Stimulated activated CD4-positive, alpha-beta T cell treated with anti-CD3 and anti-CD28 coated beads, Interleukin-1b, Interleukin-23, amount 100 ng/mL, for 1 hour (primary cell): ENCODE measurements around the gene SEMA3E.
"Not testable (repeated sequence)": the region's sequence is repeated elsewhere in the genome, so short reads cannot be mapped to it uniquely, and the experiment has no call there.

Experiments used
- DNase-seq, 2 donors: peaks; one replicate each; pipeline ENCODE4 v3.0.0-alpha.2; 2020; ENCODE audit warnings: low read depth in 2 of 2

SEMA3E gene

DNA sequence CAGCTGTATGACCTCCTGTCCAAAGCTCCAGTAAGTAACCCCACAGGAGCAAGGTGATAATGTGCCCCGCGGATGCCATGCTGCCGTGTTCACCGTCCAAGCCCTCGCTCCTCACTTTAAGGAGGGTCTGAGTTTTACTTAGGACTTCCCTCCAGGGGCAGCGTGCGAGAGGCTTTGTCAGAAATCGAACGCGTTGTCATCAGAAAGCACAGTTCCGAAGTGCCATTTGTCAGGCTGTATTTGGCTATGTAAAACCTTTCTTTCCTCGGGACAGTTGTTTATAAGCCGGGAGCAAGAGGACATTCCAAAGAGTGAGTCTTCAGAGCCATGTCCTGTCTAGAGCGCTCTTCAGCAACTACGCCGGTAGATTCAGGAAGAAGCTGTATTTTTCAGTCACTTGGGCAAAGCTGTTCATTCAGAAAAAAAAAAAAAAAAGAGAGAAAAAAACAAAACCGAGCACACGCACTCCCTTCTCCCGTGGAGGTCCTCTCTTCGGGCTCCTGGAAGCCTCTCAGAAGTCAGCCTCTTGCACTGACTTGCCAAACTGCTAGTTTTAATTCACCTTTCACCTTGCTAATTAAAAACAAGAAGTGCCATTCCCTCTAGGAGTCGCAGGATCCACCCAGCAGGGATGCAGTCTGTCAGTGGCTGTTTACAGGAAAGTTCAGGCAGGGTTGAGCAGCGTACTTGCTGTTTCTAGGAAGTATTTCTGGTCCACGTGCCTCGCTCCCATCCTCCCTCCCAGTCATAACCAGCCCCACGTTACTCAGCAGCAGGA is at the start of gene SEMA3E:
SEMA3E (minus strand) TSS at position 676 of the 778 bp plus-strand sequence.
- no peak for DNase-seq

DNA sequence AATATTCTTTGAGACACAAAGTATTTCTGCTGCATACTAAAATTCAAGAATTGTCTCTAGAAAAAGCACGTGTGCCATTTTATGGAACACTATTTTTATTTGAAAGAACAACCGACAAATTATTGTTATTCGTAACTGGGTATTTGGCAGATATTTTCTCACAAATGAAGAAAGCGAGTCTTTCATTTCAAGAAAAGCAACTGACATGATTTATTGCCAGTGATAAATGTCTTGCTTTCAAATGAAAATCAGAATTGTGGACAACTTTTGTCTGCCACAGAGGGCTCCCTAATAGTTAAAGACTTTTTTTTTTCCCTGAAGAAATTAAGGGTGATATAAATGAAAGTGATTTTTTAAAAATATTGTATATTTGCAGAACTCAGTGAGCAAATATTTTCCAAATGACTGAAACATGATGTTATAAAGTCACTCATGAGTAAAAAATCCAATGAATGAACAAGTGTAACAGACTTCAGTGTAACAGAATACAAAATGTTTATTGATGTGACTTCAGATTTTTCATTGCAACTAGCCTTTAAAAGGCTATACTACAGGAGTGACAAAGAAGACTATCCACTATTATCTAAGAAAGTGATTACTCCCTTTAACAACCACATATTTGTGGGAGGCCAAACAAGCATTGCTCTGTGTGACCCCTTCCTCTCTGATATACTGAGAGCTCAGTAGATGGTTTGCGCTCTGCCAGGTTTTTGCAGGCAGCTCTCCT is 49.0 kb upstream of the SEMA3E start:
- DNase-seq: no peak

- DNase-seq: no peak
Measured at GRCh38 chr7:83696101-83696500, 47.2 kb upstream of the SEMA3E start.

- no peak for DNase-seq
Measured at GRCh38 chr7:83695128-83695960, 46.4 kb upstream of the SEMA3E start.

GRCh38 chr7:83693256-83693655 is 44.3 kb upstream of the SEMA3E start:
- DNase-seq: no peak

DNA sequence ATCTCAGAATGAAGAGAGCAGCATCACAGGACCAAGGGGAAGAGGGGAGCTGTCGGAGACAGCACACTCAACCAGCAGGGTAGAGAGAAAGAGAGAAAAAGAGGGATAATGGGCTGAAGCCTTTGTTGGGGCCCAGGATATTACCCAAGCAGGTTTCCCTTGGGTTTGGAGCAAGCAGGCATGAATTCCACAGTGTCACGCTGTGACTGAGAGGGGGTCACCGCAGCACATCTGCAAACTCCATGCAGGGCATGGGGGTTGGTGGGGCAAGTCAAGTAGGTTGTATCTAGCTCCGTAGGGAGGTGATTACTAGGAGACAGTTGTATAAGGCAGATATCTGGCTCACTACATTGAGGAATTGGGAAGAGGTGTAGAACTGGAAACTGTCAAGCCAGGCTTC is 42.2 kb upstream of the SEMA3E start:
- no peak for DNase-seq

GRCh38 chr7:83689855-83690254 is 40.9 kb upstream of the SEMA3E start:
- DNase-seq: no peak

GRCh38 chr7:83686416-83686815 is 37.5 kb upstream of the SEMA3E start:
- no peak for DNase-seq

- DNase-seq: no peak
Measured at GRCh38 chr7:83684928-83685327, 36.0 kb upstream of the SEMA3E start.

GRCh38 chr7:83681200-83681778 is 32.4 kb upstream of the SEMA3E start:
- no peak for DNase-seq

DNA sequence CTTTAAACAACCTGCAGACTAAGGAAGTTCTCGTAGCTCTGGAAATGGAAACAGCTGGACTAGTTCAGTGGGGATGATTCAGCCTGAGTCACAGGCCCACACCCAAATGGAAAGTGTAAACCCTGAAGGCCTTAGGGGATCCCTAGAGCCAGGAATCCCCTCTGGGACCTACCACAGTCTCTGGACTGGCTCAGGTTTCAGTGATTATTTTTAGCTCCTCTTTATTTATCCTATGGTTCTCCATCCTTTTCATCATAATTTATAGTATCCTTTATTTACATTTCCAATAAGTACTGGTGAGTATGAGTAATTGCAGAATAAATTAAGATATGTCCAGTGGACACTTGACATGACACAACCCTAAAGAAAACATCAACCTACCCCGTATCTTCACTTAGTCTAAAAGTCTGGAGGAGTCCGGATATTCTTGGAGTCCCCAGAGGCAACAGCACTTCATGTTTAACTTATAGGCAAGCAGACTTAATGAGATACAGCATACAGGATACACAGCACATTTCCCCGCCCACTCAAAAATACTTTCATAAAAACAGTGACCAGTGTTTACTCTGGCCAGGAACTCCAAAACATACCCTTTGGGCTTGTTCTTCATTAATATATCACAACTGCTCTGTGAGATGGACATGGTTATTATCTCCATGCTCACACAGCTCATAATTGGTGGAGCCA is 28.4 kb upstream of the SEMA3E start:
- no peak for DNase-seq

DNA sequence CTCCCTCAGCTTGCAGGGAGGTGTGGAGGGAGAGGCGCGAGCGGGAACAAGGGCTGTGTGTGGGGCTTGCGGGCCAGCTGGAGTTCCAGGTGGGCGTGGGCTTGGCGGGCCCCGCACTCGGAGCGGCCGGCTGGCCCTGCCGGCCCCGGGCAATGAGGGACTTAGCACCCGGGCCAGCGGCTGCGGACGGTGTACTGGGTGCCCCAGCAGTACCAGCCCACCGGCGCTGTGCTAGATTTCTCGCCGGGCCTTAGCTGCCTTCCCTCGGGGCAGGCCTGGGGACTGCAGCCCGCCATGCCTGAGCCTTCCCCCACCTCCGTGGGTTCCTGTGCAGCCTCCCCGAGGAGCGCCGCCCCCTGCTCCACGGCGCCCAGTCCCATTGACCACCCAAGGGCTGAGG is 24.4 kb upstream of the SEMA3E start:
- DNase-seq: not testable (repeated sequence)

- DNase-seq: no peak
Measured at GRCh38 chr7:83672157-83672556, 23.2 kb upstream of the SEMA3E start.

- DNase-seq: no peak
Measured at GRCh38 chr7:83663131-83663530, 14.2 kb upstream of the SEMA3E start.

DNA sequence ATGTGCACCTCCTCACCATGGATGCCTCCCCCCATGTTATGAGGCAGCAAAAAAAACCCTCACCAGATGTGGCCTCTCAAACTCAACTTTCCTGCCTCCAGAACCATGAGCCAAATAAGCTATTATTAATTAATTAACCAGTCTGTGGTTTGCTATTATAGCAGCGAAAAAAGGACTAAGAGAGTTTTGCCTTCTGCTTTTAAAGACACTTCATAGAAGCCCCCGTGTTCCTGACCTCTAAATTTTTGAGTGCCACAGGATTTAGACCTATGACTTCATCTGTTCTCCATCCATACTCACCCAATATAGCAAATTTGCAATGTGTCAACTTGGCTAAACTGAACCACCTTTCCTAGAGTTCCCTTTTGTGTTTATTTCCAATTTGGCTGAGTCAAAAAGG is 9.2 kb upstream of the SEMA3E start:
- DNase-seq: no peak

- DNase-seq: no peak
Measured at GRCh38 chr7:83655951-83656556, 7.1 kb upstream of the SEMA3E start.

- no peak for DNase-seq
Measured at GRCh38 chr7:83652481-83652880, 3.5 kb upstream of the SEMA3E start.

DNA sequence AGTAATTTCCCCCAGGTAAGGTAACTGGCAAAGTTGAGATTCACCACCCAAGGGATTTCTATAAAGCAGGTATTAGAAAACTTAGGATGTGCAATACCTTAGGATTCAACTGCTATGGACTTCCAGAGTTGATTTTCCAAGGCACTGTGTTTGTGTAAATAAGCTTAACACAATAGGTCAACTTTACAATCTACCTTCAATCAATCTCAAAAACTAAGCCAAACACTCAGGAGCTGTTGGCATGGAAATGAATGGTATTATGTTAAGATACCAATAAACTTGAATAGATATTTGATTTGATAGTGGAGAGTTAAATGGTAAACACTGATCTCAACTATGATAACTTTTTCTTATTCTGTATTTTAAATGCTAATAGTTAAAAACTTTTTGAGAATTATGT is 762 bp upstream of the SEMA3E start:
- no peak for DNase-seq

DNA sequence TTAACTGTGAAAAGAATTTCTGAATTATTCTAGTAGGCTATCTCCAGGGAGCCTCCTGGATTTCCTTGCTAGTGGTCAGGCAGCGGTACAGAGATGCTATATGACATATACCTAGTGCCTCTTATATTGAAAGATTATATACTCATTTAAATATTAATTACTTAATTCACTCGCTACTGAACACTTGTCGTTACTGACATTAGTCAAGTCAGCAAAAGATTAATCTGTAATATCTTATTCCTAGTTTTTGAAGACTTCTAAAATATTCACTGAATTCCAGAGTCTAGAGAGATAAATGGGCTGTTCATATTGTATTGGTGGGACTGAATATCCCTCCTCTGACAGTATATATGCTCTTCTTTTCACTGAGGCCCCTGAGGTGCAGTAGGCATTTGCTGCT is 2.9 kb downstream of the SEMA3E start:
- no peak for DNase-seq

DNA sequence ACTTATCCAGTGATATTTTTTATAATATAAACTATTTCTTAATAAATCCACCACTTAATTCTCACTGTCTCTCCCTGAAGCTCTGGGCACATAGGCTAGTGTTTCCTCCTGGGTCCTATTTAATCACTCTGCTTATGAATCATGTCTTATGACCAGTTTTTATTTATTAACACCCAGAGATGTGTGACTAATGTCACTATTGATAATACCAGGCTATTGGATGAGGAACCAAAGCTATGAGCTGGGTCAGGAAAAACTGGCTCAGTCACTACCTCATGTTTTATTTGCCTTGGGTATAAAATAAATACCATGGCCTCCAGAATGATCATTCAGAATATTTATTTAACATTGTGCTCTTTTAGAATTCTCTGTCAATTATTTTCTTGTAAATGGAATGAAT is 5.2 kb downstream of the SEMA3E start:
- no peak for DNase-seq

- DNase-seq: no peak
Measured at GRCh38 chr7:83643012-83643411, 5.9 kb downstream of the SEMA3E start.
